UCSD-AML1 (cell line): ENCODE results near the gene ITGB2.
"Not testable (repeated sequence)": the region's sequence is repeated elsewhere in the genome, so short reads cannot be mapped to it uniquely, and the experiment has no call there.

Experiments
- DNase-seq: peaks from one replicate; lab custom pipeline; 2025; ENCODE audit not compliant: unreplicated experiment; lab: John Stamatoyannopoulos, UW

Gene ITGB2

GRCh38 chr21:44927587-44928461, 7.1 kb upstream of the ITGB2 start:
- DNase-seq, result peak; percentile 81

- DNase-seq, result no peak
Observed at GRCh38 chr21:44927259-44927586, 6.5 kb upstream of the ITGB2 start.

- DNase-seq, result peak; percentile 69
Observed at GRCh38 chr21:44926331-44927101, 5.8 kb upstream of the ITGB2 start.

GRCh38 chr21:44925378-44925755, 4.7 kb upstream of the ITGB2 start:
- DNase-seq, result no peak

GRCh38 chr21:44924606-44925377, 4.1 kb upstream of the ITGB2 start:
- no peak for DNase-seq

GRCh38 chr21:44923480-44924084, 2.9 kb upstream of the ITGB2 start:
- no peak for DNase-seq

GRCh38 chr21:44921928-44922327, 1.2 kb upstream of the ITGB2 start:
- no peak for DNase-seq

- peak; percentile 66 for DNase-seq
Observed at GRCh38 chr21:44919913-44920693, 596 bp downstream of the ITGB2 start.

- no peak for DNase-seq
Observed at GRCh38 chr21:44919111-44919912, 1.4 kb downstream of the ITGB2 start.

- no peak for DNase-seq
Observed at GRCh38 chr21:44918581-44919033, 2.1 kb downstream of the ITGB2 start.

- no peak for DNase-seq
Observed at GRCh38 chr21:44918107-44918470, 2.6 kb downstream of the ITGB2 start.

GRCh38 chr21:44917446-44918106, 3.1 kb downstream of the ITGB2 start:
- no peak for DNase-seq

GRCh38 chr21:44916965-44917364, 3.7 kb downstream of the ITGB2 start:
- DNase-seq, result no peak

GRCh38 chr21:44914176-44914874, 6.4 kb downstream of the ITGB2 start:
- peak; percentile 70 for DNase-seq

GRCh38 chr21:44913425-44914175, 7.1 kb downstream of the ITGB2 start:
- DNase-seq, result no peak

GRCh38 chr21:44912506-44913412, 7.9 kb downstream of the ITGB2 start:
- not testable (repeated sequence) for DNase-seq

GRCh38 chr21:44912158-44912473, 8.6 kb downstream of the ITGB2 start:
- no peak for DNase-seq
